RPMI8226 (cell line): ENCODE data around the gene IRX3.

Source experiments
- DNase-seq: peaks from one replicate; pipeline ENCODE4 v3.0.0-alpha.2; 2015

Gene IRX3

DNA sequence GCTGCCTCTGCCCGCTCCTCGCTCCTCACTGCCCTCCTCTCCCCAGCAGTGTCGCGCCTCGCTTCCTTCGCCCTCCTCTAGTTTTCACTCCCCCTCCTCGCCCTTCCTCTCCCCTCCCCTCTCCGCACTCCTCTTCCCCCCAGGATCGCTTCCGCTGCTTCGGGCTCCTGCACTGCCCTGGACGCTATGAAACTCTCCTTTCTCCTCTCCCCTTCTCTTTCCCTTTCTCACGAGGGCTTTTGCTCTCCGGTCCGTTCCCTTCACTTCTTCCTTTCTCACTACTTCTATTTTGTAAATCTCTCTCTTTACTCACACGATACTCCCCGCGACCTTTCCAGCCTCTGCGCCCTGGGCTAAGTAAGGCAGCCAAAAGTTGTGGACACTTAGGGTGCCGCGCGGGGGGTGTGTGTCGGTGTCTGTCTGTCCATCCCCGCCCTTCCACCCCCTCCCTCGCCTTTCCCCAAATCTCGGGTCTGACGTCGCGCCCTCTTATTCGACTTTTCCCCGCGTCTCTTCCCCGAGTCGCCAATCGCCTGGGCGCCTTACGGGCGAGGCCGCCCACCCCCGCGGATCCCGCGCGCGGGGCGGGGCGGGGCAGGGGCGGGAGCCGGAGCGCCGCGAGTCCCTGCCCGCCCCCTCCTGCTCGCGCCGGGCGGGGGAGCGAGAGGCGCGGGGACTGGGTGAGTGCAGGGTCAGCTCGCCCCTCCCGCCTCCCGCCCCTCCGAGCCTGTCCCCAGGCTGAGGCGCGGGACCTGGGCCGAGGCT, at the start of gene IRX3:
TSS of gene IRX3 (minus strand) at position 422 of the 765 bp plus-strand sequence. CDS start 737 bp downstream, outside the sequence.
- DNase-seq, result no peak

DNA sequence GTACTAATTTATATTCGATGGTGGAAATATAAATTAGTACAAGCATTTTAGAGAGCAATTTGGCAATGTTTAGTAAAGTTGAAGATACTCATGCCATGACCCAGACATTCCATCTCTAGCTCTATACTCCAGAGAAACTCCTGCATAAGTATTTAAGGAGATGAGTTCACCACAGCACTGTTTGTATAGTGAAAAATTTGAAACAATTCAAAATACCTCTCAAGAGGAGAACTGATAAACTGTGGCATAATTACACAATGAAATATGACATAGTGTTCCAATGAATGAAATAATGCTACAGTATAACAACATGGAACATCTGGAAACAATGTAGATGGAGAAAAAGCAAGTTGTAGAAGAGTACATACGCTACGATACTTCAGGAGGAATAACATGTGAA, 48.6 kb upstream of the IRX3 start:
- no peak for DNase-seq

DNA sequence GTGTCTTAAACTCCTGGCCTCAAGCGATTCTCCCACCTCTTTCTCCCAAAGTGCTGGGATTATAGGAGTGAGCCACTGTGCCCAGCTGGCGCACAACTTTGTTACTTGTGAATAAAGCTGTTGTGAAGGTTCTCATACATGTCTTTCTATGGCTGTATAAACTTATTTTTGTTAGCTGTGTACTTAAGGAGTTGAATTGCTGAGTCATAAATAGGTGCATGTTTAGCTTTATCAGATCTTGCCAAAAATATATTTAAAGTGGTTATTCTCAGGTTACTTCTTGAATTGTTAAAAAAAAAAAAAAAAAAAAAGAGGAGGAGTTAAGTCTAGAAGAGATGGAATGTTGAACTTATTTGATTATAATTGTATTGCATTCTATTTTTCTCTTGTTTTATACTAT, 47.6 kb upstream of the IRX3 start:
- DNase-seq, result no peak

DNA sequence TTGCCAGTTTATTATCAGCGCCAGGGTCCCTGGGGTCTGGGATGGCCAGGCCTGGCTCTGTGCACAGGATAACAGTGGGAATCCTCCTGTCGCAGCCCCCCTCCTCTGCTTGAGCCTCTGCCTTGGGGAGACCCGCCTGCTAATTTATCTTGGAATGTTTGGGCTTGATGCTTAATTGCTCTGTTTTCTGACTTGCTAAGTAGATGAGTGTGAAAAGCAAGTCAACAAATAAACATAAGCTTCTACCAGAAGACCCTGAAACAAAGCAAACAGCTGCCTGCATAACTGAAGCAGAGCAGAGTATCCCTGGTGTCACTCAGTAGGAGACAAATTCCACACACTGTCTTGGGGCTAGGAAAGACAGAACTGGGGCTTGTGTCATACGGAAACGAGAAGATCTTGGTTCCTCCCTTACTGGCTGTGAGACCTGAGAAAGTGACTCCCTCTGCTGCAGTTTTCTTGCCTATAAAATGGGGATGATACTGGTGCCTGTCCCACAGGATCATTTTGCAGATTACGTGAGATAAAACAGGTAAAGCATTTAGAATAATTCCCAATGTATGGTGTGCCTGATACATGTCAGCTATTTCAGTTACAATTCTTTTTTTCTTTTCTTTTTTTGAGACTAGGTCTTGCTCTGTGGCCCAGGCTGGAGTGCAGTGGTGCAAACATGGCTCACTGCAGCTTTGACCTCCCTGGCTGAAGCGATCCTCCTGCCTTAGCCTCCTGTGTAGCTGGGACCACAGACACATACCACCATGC, 44.8 kb upstream of the IRX3 start:
- no peak for DNase-seq

DNA sequence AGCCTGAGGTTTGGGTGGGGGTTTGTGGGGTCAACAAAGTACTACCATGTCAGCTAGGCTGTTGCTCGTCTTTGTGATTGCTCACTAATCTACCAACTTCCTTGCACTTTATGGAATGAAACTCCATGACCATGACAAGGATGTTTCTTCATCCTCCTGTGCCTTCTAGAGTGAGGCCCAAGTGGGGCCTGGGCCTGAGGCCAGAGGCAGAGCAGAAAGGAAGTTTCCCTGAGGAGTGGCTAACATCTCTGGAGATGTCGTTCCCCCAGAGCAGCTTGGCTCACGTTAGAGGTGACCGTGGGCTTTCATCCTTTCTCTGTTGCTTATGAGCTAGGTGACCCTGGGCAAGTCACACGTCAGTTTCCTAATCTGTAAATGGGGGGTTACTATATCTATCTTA, 41.0 kb upstream of the IRX3 start:
- no peak for DNase-seq

DNA sequence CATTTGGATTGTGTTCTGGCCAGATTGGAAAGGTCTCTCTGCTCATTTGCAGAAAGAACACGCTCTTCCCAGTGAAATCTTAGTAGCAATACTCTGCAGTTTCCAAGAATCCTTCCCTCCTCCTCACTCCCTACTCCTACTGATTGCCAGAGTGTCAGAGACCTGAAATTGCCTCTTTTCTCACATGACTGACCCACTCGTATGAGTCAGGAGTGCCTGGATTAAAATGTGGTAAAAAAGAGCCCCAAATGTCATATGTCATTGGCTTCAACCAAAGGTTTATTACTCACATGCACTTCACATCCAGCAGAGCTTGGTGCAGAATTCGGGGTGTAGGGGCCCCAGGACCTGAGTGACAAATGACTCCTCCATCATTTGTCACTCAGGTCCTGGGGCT, 39.7 kb upstream of the IRX3 start:
- no peak for DNase-seq

DNA sequence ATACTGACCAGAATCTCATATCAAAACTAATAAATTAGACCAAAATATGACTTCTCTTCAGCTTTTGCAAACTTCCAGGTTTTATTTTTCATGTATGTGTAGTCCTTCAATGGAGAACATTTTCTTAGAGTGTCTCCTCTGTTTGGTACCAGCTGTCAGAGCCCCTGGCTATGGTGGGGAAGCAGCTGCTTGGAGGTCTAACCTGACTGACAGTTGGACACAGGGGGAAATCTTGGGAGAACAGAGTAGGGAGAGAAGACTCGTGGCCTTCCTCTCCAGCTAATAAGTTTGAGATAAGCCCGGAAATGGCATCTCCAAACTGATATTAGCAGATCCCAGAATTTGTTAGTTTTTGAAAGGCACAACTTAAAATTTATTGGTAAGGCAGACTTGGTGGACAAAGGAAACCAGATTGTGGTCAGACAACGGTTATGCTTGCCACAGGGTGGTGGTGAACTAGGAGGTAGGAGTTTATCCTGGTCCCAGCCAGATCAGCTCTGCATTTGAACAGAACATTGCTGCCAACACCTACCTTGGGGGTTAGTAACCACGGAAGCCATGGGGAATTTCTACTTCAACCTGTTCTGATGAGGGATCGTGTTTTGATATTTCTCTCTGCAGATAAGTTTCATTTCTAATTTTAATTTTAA, 39.2 kb upstream of the IRX3 start:
- no peak for DNase-seq

DNA sequence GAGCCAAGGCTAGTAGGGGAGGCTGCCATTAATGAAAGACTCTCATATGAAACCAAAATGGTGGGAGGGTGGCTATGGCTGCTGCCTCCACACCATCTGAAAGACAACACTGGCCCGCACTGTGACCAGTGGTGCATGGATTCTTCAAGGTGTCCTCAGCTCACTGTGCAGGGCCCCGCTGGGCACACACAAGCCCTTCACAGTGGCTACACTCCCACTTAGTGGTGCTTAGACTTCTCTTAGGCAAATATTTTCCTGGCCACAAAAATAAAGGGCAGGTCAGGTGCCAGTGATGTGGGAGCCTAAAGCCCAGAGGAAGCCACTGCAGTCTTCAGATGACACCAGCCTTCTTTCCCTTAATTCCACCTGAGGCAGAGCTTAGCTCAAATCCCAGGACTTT, 38.1 kb upstream of the IRX3 start:
- no peak for DNase-seq

DNA sequence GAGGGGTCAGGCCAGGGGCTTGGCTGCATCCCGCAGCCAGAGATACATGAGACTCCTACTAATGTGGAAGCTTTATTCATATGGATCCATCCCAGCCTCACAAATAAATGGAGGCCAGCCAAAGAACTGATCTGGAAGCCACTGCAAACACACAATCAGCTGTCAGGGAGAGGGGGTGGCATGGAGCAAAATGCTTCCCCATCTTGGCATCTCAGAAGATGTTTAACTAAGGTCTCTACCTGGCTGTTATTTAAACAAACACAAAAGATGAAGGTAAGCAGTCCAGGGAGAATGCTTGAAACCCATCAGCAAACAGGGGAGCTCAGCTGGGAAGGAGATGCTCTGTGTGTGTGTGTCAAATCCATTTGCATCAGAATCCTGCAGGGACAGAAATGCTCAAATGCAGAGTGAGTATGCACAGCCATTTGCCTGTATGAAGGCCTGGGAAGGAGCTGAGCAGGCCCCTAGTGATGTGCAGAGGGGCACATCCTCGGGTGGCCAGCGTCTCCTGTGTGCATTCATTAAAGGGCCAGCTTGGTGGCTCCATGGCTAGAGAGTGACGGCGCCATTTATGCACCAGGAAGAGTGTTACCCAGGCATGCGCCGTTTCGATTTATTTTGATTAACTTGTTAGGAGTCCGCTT, 34.2 kb upstream of the IRX3 start:
- DNase-seq, result no peak

DNA sequence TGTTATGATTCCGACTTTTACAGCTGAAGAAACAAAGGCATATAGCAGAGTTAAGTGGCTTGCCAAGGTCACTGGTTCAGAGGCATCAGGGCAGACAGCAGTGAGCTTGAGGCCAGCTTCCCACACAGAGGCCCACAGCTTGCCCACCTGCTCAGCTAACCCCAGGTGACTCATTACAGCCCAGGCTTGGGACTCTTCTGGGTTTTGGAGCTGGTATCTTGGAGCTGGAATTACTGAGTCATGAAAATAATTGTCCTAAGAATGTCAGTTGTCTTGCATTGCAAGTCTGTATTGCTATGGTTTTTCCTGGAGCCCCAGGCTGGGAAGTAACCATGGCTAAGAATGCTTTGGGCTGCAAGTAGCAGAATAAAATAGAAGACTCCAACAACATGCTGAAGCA, 32.4 kb upstream of the IRX3 start:
- no peak for DNase-seq

DNA sequence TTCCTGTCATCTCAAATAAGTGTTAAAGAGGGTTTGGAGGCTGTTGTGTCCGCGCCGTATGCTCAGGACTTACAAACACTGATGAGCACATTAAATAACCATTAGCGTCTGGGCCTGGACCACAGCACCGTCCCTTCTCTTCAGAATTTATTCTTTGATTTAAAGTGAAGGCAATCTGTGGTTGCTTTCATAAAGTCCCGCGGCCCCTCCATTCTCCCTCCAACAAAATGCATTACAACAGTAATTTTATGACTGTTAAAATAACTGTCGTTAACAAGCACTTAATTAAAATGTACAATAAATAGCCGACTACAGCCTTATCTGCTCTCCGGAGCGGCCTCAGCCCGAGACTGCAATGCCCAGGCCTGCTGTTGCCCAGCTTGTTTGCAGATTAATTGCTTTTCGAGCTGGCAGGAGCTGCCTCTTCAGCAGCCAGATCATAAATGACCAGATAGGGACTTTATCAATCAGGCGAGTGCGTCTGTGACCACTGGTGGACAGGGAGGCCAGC, 30.6 kb upstream of the IRX3 start:
- DNase-seq, result no peak

DNA sequence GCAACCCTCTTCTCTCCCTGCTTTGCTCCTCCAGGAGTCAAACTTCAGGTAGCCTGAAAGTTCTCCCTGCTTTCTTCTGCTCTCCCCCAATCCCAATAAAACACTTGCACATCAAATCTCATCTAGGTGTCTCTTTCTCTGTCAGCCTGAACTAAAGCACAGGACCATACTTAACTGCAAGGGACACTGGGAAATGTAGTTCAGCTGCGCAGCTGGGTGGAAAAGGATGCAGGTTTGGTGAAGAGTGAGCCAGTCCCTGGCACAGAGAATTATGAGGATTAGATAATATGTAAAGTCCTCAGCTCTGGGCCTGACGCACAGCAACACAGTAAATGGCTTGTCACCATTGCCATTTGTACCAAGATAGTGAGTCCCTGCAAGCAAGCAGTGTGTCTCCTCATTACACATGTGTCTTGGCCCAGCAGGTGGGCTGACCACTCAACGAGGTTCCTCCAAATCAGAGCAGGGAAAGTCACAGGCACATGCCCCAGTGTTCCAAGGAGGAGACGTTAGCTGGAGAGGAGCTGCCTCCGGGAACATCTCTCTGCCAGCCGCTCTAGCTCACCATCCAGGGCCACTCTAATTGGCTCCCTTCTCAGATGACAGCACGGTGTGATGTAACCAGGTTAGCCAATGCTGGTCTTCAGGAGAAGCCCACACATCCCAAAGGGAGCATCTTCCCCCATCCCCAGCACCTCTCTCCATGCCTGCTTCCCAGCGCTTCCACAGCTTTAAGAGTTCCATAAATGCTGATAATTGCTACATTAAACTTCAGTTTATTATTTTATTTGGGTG, 29.7 kb upstream of the IRX3 start:
- no peak for DNase-seq

DNA sequence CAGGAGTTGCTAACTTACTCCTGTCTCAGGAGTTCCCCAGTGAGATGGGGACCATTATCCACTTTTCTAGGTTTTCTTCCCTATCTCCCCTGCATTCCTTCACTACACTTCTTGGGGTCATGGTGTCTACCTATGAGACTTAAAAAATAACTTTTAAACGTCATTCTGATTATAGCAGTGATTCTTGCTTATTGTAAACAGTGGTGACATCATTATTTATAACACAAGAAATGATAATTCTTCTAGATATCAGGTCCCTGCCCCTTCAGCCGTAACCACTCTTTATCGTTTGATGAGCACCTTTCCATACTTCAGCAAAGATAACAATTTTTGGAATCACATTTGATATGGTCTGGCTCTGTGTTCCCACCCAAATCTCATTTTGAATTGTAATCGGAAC, 27.2 kb upstream of the IRX3 start:
- no peak for DNase-seq

DNA sequence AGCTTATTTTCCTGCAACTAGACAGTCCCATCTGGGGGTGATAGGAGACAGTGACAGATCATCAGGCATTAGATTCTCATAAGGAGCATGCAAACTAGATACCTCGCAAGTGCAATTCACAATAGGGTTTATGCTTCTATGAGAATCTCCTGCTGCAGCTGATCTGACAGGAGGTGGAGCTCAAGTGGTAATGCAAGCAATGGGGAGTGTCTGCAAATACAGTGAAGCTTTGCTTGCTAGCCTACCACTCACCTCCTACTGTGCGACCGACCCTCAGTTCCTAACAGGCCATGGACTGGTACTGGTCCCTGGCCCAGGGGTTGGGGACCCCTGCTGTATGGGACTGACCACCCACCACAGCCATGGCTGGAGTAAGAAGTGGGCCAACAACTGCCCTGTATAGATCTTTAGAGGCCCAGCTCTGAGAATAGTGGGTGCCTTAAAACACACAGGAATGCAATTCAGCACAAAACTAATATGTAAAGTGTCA, 26.0 kb upstream of the IRX3 start:
- no peak for DNase-seq

DNA sequence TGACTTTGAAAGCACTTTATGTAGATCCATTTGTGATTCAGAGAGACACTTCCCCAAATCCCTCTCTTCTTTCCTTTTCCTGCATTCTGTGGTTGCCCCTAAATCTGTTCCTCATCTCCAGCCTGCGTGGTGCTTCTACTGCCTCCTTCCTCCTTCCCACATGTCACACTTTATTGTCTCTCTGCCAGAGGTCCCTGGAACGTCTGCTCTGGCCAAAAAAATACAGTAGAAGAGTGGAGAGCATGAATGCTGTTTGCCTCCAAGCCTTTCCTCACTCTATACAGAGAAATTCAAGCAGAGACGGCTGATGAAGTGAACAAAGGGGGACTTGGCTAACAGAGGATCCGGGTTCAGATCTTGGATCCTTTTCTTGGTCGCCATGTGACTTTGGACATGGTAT, 22.8 kb upstream of the IRX3 start:
- no peak for DNase-seq

DNA sequence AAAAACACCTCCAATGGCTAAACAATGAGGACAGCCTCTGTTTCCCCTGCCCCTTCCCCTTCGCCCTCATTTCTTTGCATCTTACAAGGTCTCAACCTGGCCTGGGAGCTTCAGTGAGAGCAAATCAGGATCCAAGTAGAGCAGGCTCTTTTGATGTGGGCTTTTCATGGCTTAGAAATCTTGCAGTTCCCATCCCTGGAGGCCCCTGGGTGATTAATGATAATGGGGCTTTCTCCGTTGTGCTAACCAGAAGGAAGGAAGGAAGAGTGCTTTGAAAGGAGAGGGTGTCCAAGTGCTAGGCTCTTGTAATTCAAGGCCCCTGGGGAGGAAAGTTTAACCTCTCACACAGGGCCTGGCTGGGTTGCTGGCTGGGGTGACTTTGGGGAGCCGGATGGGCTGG, 18.5 kb upstream of the IRX3 start:
- DNase-seq, result no peak

DNA sequence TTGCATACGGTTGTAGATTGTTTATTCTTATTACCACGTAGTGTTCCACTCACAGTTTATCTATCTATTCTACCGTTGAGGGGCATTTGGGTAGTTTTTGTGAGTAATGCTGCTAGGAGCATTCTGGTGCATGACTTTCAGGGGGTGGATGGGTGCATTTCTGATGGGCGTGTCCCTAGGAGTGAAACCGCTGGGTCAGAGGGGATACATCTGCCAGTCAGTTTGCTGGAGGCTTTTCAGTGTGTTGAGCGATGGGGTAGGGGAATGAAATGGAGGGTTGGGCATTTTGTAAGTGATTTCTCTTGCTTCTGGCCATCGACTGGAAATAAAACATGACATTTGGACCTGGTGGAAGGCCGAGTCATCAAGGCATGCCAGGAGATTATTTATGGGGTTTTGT, 17.0 kb upstream of the IRX3 start:
- DNase-seq, result no peak

DNA sequence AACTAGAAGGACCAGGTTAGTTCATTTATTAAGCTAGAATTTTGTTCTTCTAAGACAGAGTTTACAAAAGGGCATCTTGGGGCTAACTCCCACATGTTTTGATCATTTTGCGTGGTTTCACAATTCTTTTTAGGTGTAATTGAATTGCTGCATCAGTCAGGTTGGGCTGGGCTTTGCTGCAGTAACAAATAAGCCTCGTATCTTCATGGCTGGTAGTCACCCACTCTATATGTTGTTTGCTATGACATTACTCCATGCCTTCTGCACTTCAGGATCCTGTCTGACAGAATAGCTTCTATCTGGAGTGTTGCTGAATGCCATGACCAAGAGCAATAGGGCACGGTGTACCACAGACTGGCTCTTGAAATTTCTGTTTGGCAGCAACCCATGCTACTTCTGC, 10.6 kb upstream of the IRX3 start:
- no peak for DNase-seq

DNA sequence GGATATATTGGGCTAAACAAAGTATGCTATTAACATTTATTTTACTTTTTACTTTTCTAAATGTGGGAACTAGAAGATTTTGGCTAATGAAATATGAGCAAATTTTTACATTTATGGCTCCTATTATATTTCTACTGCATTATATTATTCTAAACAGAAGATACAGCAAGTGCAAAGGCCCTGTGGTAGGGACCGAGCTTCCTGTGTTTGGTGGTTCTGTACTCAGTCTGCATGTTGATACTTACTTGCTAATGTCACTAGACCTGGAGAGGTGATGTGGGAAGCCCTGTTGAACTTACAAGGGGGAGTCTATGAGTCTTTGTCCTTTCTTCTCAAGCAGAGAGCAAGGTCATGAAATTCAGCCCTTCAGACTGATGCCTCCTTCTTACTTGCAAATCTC, 10.0 kb upstream of the IRX3 start:
- no peak for DNase-seq

DNA sequence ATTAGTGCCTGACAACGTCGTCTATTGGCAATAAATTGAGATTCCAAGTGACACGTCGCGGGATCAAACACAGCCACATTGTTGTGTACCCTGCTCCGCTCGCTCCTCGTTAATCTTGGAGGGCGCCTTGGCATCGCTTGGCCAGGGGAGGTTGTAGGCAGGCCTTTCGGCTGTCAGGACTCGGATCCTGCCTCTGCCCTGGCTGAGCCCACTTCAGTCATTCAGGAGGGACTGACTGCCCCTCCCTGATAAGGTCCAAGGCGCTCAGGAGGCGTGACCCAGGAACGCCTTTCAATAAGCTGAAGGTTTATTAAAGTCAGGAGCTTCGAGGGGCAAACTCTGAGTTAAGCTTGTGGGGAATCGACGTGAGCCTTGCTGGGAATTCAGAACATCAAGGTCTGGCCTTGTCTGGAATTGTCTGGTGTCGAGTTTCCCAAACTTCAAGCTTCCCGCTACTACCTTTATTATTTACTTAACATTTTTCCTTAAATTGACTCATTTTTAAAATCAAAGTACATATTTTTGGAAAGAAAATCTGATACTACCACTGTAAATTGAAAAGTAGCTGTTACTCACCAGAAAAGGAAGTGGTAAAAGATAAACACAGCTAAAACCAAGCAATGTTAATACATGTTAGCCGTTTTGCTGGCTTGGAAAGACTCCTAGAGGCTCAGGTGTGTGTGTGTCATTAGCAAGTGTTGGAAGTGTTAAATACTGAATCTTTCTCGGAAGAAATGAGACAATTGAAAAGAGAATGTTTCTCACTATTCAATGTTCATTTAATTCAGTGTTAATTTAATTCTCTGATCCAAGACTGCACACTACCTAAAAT, 5.3 kb upstream of the IRX3 start:
- no peak for DNase-seq
